HG03135 (cell line): Measurements from ENCODE around the gene COX6A1.
"Not testable (repeated sequence)": the region's sequence is repeated elsewhere in the genome, so short reads cannot be mapped to it uniquely, and the experiment has no call there.

ENCODE experiments used
- ATAC-seq: cut with Tn5 transposase; IDR thresholded peaks from one replicate; pipeline ENCODE4 v1.9.1; 2021; ENCODE audit warnings: mild to moderate bottlenecking, moderate library complexity; ENCODE audit not compliant: unreplicated experiment

COX6A1 gene

GRCh38 chr12:120466560-120467315, 28.8 kb downstream of the COX6A1 start:
- no peak for ATAC-seq

GRCh38 chr12:120467439-120467838, 29.5 kb downstream of the COX6A1 start:
- no peak for ATAC-seq

GRCh38 chr12:120468325-120468820, 30.5 kb downstream of the COX6A1 start:
- peak; percentile 19 for ATAC-seq

GRCh38 chr12:120468821-120469449, 31.0 kb downstream of the COX6A1 start:
- peak; percentile 23 for ATAC-seq

GRCh38 chr12:120469450-120470149, 31.7 kb downstream of the COX6A1 start, which contains the start of gene SRSF9:
SRSF9 (minus strand) TSS chr12:120469748; CDS start chr12:120469609, 139 bp downstream.
- ATAC-seq: peak; percentile 70

- no peak for ATAC-seq
Observed at GRCh38 chr12:120470150-120470784, 32.4 kb downstream of the COX6A1 start.

GRCh38 chr12:120472521-120472920, 34.6 kb downstream of the COX6A1 start:
- ATAC-seq: no peak

GRCh38 chr12:120473807-120474615, 36.1 kb downstream of the COX6A1 start:
- no peak for ATAC-seq

GRCh38 chr12:120474616-120474960, 36.7 kb downstream of the COX6A1 start:
- ATAC-seq: no peak

GRCh38 chr12:120475643-120476042, 37.7 kb downstream of the COX6A1 start:
- no peak for ATAC-seq

- no peak for ATAC-seq
Observed at GRCh38 chr12:120479458-120479857, 41.5 kb downstream of the COX6A1 start.

GRCh38 chr12:120480211-120480610, 42.3 kb downstream of the COX6A1 start:
- ATAC-seq: no peak

- no peak for ATAC-seq
Observed at GRCh38 chr12:120481022-120481767, 43.3 kb downstream of the COX6A1 start.

- no peak for ATAC-seq
Observed at GRCh38 chr12:120483621-120484020, 45.7 kb downstream of the COX6A1 start.

GRCh38 chr12:120485961-120486881, 48.3 kb downstream of the COX6A1 start:
- ATAC-seq: no peak

- not testable (repeated sequence) for ATAC-seq
Observed at GRCh38 chr12:120487552-120487951, 49.6 kb downstream of the COX6A1 start.

GRCh38 chr12:120488057-120488640, 50.2 kb downstream of the COX6A1 start:
- ATAC-seq: no peak

- no peak for ATAC-seq
Observed at GRCh38 chr12:120489018-120489417, 51.1 kb downstream of the COX6A1 start.
